K562 (cell line): ENCODE results near the gene ARHGAP22. TPM values are rescaled to one million over a fixed set of nuclear protein-coding genes. Genes with fewer than 3 reads are reported as not detected.

Experiments
- ARHGAP35 ChIP-seq: fragments of 450-650 bp; IDR thresholded peaks from 2 replicates; pipeline ENCODE4 v1.6.1; 2018; ENCODE audit not compliant: partially characterized antibody
- ARNT ChIP-seq, 2 experiments: fragments of 450-650 bp; IDR thresholded peaks; 2 replicates each; pipeline ENCODE4 v1.6.1; 2016; ENCODE audit warnings: mild to moderate bottlenecking in 1 of 2
- ATF4 ChIP-seq: fragments of 450-650 bp; formaldehyde crosslinking; IDR thresholded peaks from 2 replicates; pipeline ENCODE4 v1.4.0; 2022; ENCODE audit warnings: mild to moderate bottlenecking, moderate library complexity
- BDP1 ChIP-seq: IDR thresholded peaks from 3 replicates; pipeline ENCODE4 v1.6.1; 2011; ENCODE audit not compliant: insufficient read length, insufficient read depth
- BRCA1 ChIP-seq, 2 experiments: fragments of 450-650 bp in 1 of 2; sonication (generic) in 1 of 2; formaldehyde crosslinking in 1 of 2; IDR thresholded peaks; 2 replicates each; pipeline versions ENCODE4 v1.5.0 to v1.6.1; 2017 to 2020; ENCODE audit warnings: mild to moderate bottlenecking in 1 of 2, missing genetic modification reagents in 1 of 2
- BRD4 ChIP-seq: fragments of 200-600 bp; sonication (generic); IDR thresholded peaks from 2 replicates; pipeline ENCODE4 v1.6.1; 2017; ENCODE audit warnings: inconsistent platforms
- DACH1 ChIP-seq: fragments of 450-650 bp; IDR thresholded peaks from 2 replicates; pipeline ENCODE4 v1.6.1; 2018; ENCODE audit not compliant: partially characterized antibody
- DDX20 ChIP-seq: fragments of 450-650 bp; IDR thresholded peaks from 2 replicates; pipeline ENCODE4 v1.6.1; 2016; ENCODE audit warnings: missing genetic modification characterization, low read depth, mild to moderate bottlenecking, missing compliant biosample characterization, moderate library complexity
- ETV6 ChIP-seq, 3 experiments: fragments of 150-350 bp in 1 of 3; sonication (generic) in 1 of 3; formaldehyde crosslinking in 1 of 3; IDR thresholded peaks; 2 replicates each; pipeline versions ENCODE4 v1.6.1 to v1.8.0; 2014 to 2022; ENCODE audit warnings: borderline replicate concordance in 2 of 3, low read depth in 2 of 3, antibody characterized with exemption in 1 of 3, low read length in 1 of 3, mild to moderate bottlenecking in 1 of 3, missing genetic modification reagents in 1 of 3
- FOXA1 ChIP-seq: fragments of 450-650 bp; IDR thresholded peaks from 2 replicates; pipeline ENCODE4 v1.6.1; 2016; ENCODE audit warnings: mild to moderate bottlenecking, borderline replicate concordance
- GABPB2 ChIP-seq: fragments of 250-450 bp; sonication (Bioruptor Pico); conservative IDR thresholded peaks from 2 replicates; pipeline ENCODE4 v1.5.1; 2021; ENCODE audit warnings: mild to moderate bottlenecking
- GATAD2B ChIP-seq: fragments of 450-650 bp; IDR thresholded peaks from 2 replicates; pipeline ENCODE4 v1.6.1; 2017; ENCODE audit warnings: mild to moderate bottlenecking, borderline replicate concordance
- HOXB6 ChIP-seq: fragments of 250-450 bp; sonication (Bioruptor Pico); IDR thresholded peaks from 2 replicates; pipeline ENCODE4 v1.5.1; 2022; ENCODE audit warnings: mild to moderate bottlenecking, borderline replicate concordance
- ILK ChIP-seq: fragments of 450-650 bp; IDR thresholded peaks from 2 replicates; pipeline ENCODE4 v1.6.1; 2016; ENCODE audit warnings: missing genetic modification characterization, low read depth, mild to moderate bottlenecking, missing compliant biosample characterization, moderate library complexity, borderline replicate concordance
- MAFG ChIP-seq: fragments of 450-650 bp; conservative IDR thresholded peaks from 2 replicates; pipeline ENCODE4 v1.6.1; 2016; ENCODE audit warnings: missing genetic modification characterization, missing compliant biosample characterization
- MECOM ChIP-seq: fragments of 250-450 bp; sonication (Bioruptor Pico); IDR thresholded peaks from 2 replicates; pipeline ENCODE4 v1.8.0; 2022; ENCODE audit warnings: inconsistent platforms
- MTA1 ChIP-seq: fragments of 450-650 bp; IDR thresholded peaks from 2 replicates; pipeline ENCODE4 v1.6.1; 2017; ENCODE audit warnings: borderline replicate concordance
- PHB2 ChIP-seq: fragments of 450-650 bp; IDR thresholded peaks from 2 replicates; pipeline ENCODE4 v1.6.1; 2017; ENCODE audit warnings: low read depth
- POLR2AphosphoS2 ChIP-seq: IDR thresholded peaks from 2 replicates; pipeline ENCODE4 v1.6.1; 2012; ENCODE audit warnings: low read length, improper control_type of control experiment
- PTBP1 ChIP-seq: fragments of 200-400 bp; formaldehyde crosslinking; IDR thresholded peaks from 2 replicates; pipeline ENCODE4 v1.6.1; 2017; ENCODE audit warnings: low read depth, low read length
- SMC3 ChIP-seq: conservative IDR thresholded peaks from 2 replicates; pipeline ENCODE4 v1.6.1; 2011; ENCODE audit warnings: low read depth, low read length, improper control_type of control experiment; ENCODE audit not compliant: insufficient read depth
- SP2 ChIP-seq: IDR thresholded peaks from 2 replicates; pipeline ENCODE4 v1.6.1; 2011; ENCODE audit warnings: mild to moderate bottlenecking, low read depth, low read length, moderate library complexity; ENCODE audit not compliant: poor library complexity, severe bottlenecking; ENCODE audit errors: extremely low read depth
- TAF1 ChIP-seq: IDR thresholded peaks from 2 replicates; pipeline ENCODE4 v1.6.1; 2011; ENCODE audit warnings: mild to moderate bottlenecking, low read length, moderate library complexity; ENCODE audit not compliant: insufficient read depth, control insufficient read depth, severe bottlenecking; ENCODE audit errors: extremely low read depth
- ZNF384 ChIP-seq: IDR thresholded peaks from 2 replicates; pipeline ENCODE4 v1.6.1; 2012; ENCODE audit warnings: low read depth, low read length, improper control_type of control experiment
- ZNF512 ChIP-seq: IDR thresholded peaks from 2 replicates; pipeline ENCODE4 v1.6.1; 2016; ENCODE audit warnings: missing genetic modification characterization, missing compliant biosample characterization
- ZNF561 ChIP-seq: fragments of 450-650 bp; formaldehyde crosslinking; conservative IDR thresholded peaks from 2 replicates; pipeline ENCODE4 v1.4.0; 2020; ENCODE audit warnings: mild to moderate bottlenecking, moderate library complexity
- ZNF77 ChIP-seq: fragments of 250-450 bp; sonication (Bioruptor Pico); IDR thresholded peaks from 2 replicates; pipeline ENCODE4 v1.5.0; 2020
- ZSCAN32 ChIP-seq: fragments of 450-650 bp; formaldehyde crosslinking; IDR thresholded peaks from 2 replicates; pipeline ENCODE4 v1.4.0; 2020; ENCODE audit warnings: mild to moderate bottlenecking, moderate library complexity
- polyA plus RNA-seq, 8 experiments: library from polyadenylated mRNA; depleted of rRNA in 4 of 8; stranded (reverse) in 5 of 8; unstranded in 3 of 8; fragments of >200 nt; fragmentation: Nextera tagmentation in 2 of 8; fragmentation: Illumina TruSeq in 1 of 8; extraction: Ambion mirVana in 2 of 8; extraction: Trizol in 1 of 8; gene quantifications; 2 replicates each; pipeline versions ENCODE4 v1.2.1 to v1.2.3, GENCODE V29; 2011 to 2014; ENCODE audit warnings: inconsistent platforms in 1 of 8, missing spikeins in 1 of 8
- total RNA-seq, 7 experiments: library from RNA; depleted of rRNA in 6 of 7; stranded (reverse); fragments of >200 nt in 6 of 7; fragmentation: Illumina TruSeq in 2 of 7; extraction: Trizol in 2 of 7; gene quantifications; 2 replicates each; pipeline versions ENCODE4 v1.2.1 to v1.2.3, GENCODE V29; 2011 to 2021; ENCODE audit warnings: low replicate concordance in 1 of 7

The ARHGAP22 gene
- total and polyA plus RNA-seq, 9 of the 15 experiments (the other 6 are each of a cell fraction or from before 2014, with no cell fraction given): 1.3 to 28.1 (median 12.7) TPM

GRCh38 chr10:48506147-48506917 lies 98.5 kb downstream of the ARHGAP22 start (continued):
- TF ChIP-seq ZNF77 (CRISPR knock-in tag) (no peak), BRD4 (no peak), BDP1 (no peak), PHB2 (no peak), ARHGAP35 (no peak), DACH1 (no peak), ETV6 (IDR thresholded peaks at IDR 0.05; ENCODE audit: borderline replicate concordance in 1 of 2, low read depth in 2 of 2, low read length in 1 of 2) (no peak), ETV6 (CRISPR knock-in tag; IDR thresholded peaks at IDR 0.05; ENCODE audit: borderline replicate concordance) (0 out of 2 replicates have a peak, but pooled peaks have one; percentile 46), HOXB6 (CRISPR knock-in tag) (0 out of 2 replicates have a peak, but pooled peaks have one; percentile 20), MECOM (CRISPR knock-in tag) (no peak), DDX20 (tag) (no peak), GATAD2B (no peak), ILK (tag) (no peak), POLR2AphosphoS2 (no peak), ATF4 (CRISPR knock-in tag) (no peak), SP2 (no peak), TAF1 (no peak), MTA1 (no peak), MAFG (no peak), ZNF512 (tag) (no peak), FOXA1 (no peak), ZNF384 (no peak), ZSCAN32 (CRISPR knock-in tag) (0 out of 2 replicates have a peak, but pooled peaks have one; percentile 18), BRCA1 (IDR thresholded peaks at IDR 0.05) (no peak), BRCA1 (CRISPR knock-in tag; IDR thresholded peaks at IDR 0.05) (no peak), ARNT (IDR thresholded peaks at IDR 0.05) (peak in 1 of 2 experiments; percentile 83; a peak in 2 of 4 replicates), SMC3 (peak; percentile 99), ZNF561 (CRISPR knock-in tag) (no peak), PTBP1 (no peak), GABPB2 (CRISPR knock-in tag) (no peak)
